ENCODE measurements around the gene KRT12.
A peak's percentile ranks its signal among the peaks of the same experiment; 100 is the strongest.
"Not testable (repeated sequence)": the region's sequence is repeated elsewhere in the genome, so short reads cannot be mapped to it uniquely, and the experiment has no call there.

The KRT12 gene

GRCh38 chr17:40841246-40841645 is 25.8 kb downstream of the KRT12 start:
- no peak for DNase-seq

DNA sequence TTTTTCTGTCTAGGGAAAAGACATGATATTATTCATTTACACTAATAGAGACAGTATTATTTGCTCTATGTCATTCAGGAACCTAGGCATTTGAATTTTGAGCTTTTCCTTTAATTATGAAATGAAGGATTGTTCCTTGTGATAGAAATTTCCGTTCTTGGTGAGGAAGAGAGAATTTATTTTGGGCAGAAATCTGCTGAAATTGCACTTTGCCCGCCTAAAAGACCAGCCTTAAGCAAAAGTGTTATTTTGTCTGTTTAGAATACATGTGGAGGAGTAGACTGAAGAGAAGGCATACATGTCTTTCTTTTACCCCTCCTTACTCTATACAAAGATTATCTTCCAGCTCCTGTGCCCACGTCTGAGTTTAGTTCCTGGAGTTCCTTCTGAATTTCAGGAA is 27.8 kb downstream of the KRT12 start:
- DNase-seq, result no peak

DNA sequence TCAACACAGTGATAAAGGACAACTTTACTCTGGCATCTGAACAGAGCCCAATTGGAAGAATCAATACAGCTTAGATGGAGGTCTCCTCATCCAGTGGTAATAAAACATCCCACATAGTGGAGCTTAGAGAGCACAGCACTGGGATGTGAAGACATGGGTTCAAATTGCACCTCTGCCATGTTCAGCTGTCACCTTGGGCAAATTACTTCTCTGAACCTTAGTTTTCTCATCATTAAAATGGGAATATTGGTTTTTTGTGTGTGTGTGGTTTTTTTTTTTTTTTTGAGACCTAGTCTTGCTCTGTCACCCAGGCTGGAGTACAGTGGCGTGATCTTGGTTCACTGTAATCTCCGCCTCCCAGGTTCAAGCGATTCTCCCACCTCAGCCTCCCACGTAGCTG is 31.0 kb downstream of the KRT12 start:
- DNase-seq, result no peak

GRCh38 chr17:40833882-40834281 is 33.1 kb downstream of the KRT12 start:
- DNase-seq, result no peak

GRCh38 chr17:40832840-40833239 is 34.2 kb downstream of the KRT12 start:
- no peak for DNase-seq

- no peak for DNase-seq
These were observed 36.8 kb downstream of the KRT12 start for GRCh38 chr17:40830085-40830776.

DNA sequence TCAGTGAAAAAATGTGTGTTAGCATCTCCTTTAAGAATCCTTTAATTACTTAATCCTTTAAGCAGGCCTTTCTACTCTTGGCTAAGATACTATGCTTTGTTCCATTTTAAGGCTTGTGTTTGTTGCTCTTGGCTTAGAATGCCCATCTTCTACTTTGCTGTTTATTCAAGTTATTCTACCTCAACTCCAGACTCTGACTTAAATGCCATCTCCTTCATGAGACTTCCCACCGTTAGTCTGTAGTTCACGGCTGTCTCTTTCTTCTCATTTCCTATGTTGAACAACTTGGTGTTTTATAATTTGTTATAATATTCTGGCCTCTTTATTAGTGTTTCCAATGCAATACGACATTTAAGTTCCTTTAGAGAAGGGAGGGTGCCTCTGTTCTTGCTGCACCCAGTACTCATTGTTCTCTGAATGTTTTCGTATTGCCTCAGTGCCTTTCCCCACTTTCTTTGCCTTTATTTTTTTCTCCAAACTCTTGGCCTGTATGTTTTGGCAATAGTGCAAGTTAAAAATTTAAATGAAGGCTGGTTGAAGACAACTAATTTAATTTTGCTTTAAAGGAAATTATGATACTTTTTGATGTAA is 38.5 kb downstream of the KRT12 start:
- no peak for DNase-seq

DNA sequence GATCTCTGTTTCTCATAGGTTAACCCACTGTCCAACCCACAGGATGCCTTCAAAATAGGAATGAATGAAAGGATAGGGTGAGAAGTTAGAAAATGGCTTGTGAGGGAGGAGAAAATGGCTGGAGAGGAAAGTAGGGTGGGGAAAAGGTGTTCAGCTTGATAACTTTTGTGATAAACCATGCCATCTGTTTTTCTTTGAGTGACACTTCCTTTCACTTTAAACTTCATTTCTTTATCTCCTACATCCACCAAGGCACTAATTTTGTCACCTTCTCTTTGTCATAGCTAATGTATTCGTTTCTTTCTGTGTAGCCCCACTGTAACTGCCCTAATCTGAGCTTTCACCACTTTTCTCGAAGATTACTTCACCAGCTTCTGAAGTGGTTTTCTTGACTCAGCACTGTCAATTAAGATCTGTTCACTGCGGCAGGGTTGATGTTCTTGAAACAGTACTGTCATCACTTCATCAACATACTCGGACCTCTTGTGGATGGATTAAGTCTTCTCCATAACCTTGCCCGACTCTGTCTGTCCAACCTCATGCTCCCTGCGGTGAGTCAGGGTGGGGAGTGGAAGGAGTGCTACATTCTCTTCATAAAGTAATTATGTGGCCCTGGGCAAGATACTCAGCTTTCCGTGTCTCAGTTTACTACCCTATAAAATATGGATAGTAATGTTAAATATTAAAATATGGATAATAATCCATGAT is 39.1 kb downstream of the KRT12 start:
- no peak for DNase-seq

DNA sequence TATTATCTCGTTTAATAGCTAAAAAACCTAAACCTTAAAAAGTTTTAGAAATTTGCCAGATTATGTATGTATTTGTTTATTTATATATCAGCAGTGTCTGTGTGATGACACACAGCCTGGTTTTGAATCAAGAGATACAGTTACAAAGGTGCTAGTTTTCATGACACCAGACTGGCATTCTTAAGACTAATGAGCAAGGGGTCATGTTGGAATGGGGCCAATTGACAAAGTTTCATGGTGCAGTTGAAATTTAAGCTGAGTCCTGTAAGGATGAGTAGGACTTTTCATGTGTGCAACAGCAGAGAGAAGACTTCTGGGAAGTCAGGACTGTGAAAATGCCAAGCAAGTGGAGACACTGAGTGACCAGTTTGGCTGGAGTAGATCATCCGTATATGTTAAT is 41.4 kb downstream of the KRT12 start:
- no peak for DNase-seq

DNA sequence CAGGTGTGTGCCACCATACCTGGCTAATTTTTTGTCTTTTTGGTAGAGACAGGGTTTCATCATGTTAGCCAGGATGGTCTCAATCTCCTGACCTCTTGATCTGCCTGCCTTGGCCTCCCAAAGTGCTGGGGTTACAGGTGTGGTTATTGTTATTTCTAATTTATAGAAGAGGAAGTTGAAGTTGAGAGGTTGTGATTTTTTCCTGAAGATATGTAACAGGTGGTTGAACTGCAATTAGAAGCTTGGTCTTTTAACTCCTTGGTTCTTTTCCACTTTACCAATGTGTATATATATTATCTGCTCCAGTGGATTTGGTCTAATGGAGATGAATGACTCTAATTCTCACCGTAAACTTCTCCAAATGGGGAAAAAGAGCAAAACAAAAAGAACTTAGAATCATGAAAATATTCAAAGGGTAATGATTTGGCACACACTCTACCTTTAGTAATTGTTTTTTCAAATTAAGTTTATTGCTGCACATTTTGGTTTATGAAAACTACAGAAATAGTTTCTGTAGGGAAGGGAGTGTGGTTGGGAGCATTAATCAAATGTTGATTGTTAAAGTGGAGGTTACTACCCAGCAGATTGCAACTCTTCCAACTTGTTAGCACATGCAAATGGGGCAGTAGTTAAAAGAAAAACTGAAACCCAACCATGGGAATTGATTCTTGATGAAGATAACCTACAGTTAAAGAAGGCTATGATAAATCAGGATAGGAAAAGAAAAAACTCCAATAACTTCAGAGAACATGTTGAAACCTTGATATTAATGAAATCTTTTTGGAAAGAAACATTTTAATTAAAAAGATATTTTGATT is 42.8 kb downstream of the KRT12 start:
- no peak for DNase-seq

- DNase-seq, result no peak
These were observed 44.8 kb downstream of the KRT12 start, which contains the start of gene KRT10 for GRCh38 chr17:40822132-40822812. Gene KRT10 (minus strand): TSS chr17:40822614. CDS start chr17:40822585, 29 bp downstream.

- DNase-seq, result no peak
These were observed 45.5 kb downstream of the KRT12 start for GRCh38 chr17:40821536-40821935.

DNA sequence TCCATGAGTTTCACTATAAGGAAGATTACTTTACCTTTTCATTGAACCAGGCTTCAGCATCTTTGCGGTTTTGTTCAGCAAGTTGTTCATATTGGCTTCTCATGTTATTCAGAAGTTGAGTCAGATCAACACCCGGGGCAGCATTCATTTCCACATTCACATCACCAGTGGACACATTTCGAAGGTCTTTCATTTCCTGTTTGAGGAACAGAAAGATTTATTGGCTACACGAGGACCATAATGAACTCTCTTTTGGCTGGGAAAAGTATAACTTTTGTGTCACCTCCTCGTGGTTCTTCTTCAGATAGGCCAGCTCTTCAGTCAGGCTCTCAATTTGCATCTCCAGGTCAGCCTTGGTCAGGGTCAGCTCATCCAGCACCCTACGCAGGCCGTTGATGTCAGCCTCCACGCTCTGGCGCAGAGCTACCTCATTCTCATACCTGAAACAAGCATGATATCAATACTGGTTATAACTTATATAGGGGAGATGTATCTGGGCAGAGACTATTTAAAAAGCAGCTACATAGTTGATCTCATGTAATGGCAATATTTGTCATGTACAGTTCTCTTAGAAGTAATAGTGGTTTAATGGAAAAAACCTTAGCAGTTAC is 46.7 kb downstream of the KRT12 start:
- DNase-seq, result no peak

DNA sequence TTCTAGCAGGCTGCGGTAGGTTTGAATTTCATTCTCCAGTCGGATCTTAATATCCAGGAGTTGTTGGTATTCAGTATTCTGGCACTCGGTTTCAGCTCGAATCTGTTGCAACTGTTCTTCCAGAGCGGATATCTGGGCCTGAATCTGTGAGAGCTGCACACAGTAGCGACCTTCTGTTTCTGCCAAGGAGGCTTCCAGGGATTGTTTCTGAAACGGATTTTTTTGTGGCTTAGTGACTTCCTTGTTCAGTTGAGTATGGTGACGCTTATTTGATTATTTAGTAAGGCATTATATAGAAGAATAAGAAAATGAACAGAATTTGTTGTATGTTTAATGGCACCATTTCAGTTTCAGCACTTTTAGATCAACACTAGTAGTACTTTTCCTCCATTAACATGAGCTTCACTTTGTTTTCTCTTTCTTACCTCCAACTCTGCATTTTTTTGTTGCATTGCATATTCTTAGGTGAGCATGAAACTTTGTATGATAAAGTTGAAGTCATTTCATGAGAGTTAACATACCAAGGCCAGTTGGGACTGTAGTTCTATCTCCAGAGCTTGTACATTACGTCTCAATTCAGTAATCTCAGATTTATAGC is 47.4 kb downstream of the KRT12 start:
- DNase-seq, result no peak

- DNase-seq, result peak; percentile 89
These were observed 48.1 kb downstream of the KRT12 start for GRCh38 chr17:40818733-40819527.

DNA sequence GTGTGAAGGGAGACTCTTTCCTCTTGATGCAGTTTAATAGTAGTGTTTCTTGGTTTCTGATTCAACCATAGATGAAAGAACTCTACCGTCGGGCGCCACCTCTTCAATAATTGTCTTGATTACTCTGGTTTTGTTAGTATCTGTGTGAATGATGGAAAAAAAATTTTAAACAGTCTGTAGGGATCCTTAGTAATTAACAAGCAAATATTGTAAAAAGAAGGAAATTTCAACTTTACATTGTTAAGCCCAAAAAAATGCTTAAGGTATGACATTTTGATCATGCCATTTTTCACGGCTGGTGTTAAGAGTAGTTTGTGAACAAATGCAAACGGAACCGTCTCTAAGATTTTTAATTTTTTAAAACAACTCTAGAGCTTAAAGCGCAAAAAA is 48.7 kb downstream of the KRT12 start:
- no peak for DNase-seq

DNA sequence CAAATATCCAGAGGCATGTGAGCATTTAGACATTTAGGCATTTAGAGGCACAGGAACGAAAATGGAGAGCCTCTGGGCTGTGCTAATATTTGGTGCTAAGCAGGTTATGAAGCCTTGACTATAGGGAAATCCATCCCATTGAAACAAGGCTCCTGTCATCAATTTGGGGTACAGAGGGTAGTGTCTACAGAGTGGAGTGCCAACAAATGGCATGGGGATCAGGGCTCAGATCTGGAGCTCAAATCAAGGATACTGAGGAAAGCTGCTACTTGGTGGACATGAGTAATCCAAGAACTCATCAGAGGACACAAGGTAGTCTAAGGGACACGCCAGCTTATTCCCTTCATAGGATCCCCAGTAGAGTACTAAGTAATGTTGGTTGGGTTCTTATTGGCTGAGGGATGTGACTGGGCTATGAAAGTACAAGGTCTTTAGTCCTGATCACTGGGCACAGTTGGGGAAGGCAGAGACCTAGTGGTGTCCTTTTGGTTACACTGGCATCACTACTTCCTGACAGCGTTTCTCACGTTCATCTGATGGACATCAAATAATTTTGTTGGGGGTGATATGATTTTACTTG is 49.8 kb downstream of the KRT12 start:
- no peak for DNase-seq

GRCh38 chr17:40816569-40816968 is 50.5 kb downstream of the KRT12 start:
- no peak for DNase-seq

GRCh38 chr17:40815381-40815780 is 51.6 kb downstream of the KRT12 start:
- no peak for DNase-seq

DNA sequence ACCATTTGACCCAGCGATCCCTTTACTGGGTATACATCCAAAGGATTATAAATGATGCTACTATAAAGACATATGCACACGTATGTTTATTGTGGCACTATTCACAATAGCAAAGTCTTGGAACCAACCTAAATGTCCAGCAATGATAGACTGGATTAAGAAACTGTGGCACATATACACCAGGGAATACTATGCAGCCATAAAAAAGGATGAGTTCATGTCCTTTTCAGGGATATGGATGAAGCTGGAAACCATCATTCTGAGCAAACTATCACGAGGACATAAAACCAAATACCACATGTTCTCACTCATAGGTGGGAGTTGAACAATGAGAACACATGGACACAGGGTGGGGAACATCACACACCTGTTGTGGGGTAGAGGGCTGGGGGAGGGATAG is 52.4 kb downstream of the KRT12 start:
- DNase-seq, result not testable (repeated sequence)

- no peak for DNase-seq
These were observed 53.2 kb downstream of the KRT12 start for GRCh38 chr17:40813804-40814203.

All from activated T-cell treated with anti-CD3 and anti-CD28 coated beads, Interleukin-2, amount 50 U/mL, for 1 hour (primary cell).